ENCODE data around the gene WIPF2.

WIPF2 gene

DNA sequence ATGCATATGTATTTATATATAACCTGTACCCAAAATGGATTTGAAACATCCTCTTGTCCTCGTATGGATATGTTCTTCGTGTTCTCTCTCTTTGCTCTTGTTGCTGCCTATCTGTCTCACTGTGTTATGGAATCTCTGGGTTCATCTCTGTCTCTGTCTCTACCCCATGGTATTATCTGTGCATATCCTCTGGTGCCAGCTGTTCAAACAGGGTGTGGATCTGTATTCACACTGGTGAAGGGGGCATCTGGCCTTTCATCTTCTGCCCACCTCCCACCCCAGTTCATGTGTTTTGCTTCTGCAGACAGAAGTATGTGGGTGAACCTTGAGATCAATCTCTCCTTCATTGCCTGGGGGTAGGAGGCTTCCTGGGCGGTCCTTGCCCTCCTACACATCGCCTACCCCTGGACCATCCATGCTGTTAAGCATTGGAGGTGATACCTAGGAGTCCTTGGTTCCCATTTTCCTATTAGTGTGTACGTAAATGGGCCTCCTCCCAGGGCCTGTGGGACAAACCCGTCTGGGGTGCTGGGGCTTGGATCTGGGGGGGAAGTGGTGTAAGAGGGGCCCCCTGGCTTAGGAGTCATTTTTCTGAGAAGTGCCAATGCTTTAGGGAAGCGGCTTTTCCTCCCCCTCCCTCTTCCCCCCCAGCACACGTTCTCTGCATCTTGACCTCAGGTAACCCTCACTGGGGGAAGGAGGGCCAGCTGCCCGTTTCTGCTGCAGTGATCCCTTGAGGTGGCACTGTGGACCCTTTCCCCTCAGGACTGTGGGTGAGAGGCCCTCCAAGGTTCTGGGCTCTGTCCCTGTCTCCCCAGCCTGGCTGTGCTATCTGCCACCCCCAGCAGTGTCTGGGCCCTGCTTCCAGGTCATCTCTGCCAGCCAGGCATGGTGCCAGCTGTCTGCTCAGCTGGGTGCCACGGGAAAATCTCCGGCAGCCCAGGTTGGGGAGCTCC lies 111.0 kb downstream of the WIPF2 start:
- DNase-seq: peak; percentile 59

DNA sequence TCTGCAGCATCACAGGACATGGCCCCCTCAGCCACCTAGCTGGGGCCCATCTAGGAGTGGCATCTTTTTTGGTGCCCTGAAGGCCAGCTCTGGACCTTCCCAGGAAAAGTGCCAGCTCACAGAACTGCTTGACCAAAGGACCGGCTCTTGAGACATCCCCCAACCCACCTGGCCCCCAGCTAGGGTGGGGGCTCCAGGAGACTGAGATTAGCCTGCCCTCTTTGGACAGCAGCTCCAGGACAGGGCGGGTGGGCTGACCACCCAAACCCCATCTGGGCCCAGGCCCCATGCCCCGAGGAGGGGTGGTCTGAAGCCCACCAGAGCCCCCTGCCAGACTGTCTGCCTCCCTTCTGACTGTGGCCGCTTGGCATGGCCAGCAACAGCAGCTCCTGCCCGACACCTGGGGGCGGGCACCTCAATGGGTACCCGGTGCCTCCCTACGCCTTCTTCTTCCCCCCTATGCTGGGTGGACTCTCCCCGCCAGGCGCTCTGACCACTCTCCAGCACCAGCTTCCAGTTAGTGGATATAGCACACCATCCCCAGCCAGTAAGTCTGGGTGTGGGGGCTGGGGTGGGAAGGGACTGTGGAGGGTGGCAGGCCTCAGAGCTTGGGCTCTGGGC lies 111.9 kb downstream of the WIPF2 start:
- no peak for DNase-seq

DNA sequence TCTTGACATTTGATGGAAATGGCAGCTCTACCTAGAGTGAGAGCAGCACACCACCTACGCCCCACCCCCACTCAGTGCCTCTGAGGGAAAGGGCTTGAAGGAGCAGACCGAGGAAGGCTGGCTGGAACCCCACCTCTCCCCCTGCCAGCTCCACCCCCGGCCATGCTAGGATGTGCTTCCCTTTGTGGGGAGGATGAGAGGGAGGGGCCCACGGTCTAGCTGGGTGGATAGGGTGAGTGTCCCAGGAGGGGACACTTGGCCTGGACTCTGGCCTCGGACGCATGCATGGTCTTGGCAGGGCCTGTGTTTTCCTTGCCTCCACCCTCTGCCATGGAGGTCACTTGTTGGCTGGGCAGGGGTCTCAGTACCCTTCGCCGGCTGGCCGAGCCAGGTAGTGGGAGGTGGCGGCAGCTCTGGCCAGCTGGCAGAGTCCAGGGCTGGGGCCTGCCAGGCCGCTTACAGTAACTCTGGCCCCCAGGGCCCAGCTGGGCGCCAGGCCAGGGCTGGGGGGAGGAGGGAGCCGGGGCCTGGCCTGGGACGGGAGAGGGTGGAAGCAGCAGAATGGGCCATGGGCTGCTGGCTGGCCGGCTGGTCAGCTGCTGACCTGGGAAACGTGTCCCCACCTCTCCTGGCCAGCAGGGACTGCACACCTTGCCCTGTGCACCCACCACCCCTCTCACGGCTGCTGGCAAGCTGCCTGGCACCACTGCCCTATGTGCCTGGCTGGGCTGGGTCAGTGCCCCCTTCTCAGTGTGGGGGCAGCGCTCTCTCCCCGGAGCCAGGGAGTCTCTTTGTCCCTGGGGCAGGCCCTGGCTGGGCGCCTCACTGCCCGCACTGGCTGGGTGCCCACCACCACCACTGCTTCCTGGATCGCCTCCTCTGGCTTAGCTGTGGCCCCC lies 112.9 kb downstream of the WIPF2 start:
- DNase-seq: no peak

Measured in NCI-H69 (cell line).